ENCODE results near the gene WFS1. TPM values are rescaled to one million over a fixed set of nuclear protein-coding genes. Genes with fewer than 3 reads are reported as not detected.

Gene WFS1
- total and polyA plus RNA-seq, 2 of the 8 experiments (the other 6 are each of a cell fraction or from before 2014, with no cell fraction given) = 29.1 to 43.1 TPM

DNA sequence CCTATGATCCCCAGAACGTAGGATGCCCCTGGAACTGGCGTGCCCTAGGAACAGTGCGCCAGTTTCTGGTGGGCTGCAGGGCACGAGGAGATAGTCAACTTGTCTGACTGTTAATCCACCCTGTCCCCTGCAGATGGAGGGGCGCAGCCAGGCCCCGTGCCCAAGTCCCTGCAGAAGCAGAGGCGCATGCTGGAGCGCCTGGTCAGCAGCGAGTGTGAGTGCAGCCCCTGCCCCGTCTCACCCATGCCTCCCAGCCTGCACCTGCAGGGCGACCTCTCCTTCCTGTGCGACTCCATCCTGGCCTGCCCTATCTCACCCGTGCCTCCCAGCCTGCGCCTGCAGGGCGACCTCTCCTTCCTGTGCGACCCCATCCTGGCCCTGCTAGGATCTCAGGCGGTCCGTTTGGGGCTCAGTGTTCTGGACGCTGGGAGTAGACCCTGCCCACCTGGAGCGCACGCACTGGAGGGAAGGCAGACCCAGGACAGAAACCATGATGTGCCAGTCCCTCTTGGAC lies 22.2 kb downstream of the WFS1 start:
- no peak overlapping the region for H2BK20ac ChIP-seq (ENCODE audit: low read length)
- WGBS, 2 experiments (ENCODE audit: extremely low coverage in 1 of 2, insufficient coverage in 1 of 2, insufficient read length in 1 of 2, insufficient replicate concordance in 2 of 2, low coverage in 1 of 2, low lambda C conversion rate in 2 of 2, missing lambda C conversion rate in 1 of 2) = 76% methylated on average over 18 of the region's 21 CpGs; no CpG with 5 or more reads in 1 of the 2 experiments
- no peak overlapping the region for H4K91ac ChIP-seq (replicated peaks; ENCODE audit: insufficient read length, low read length)
- H3K9ac ChIP-seq (replicated peaks in 1 of 4; ENCODE audit: extremely low read depth in 1 of 4, low read depth in 3 of 4, low read length in 3 of 4) = no peak overlapping the region
- TF ChIP-seq SP2 (IDR thresholded peaks at IDR 0.05; ENCODE audit: low read length) (no peak), EZH2 (IDR thresholded peaks at IDR 0.05; ENCODE audit: low read depth, low read length, severe bottlenecking) (no peak), RXRA (IDR thresholded peaks at IDR 0.05; ENCODE audit: insufficient read depth, low read depth, low read length) (no peak), ZNF274 (IDR thresholded peaks at IDR 0.05; ENCODE audit: borderline replicate concordance, extremely low read depth, low read length) (no peak), KDM4A (IDR thresholded peaks at IDR 0.05; ENCODE audit: low read depth, low read length, severe bottlenecking) (no peak), YY1 (IDR thresholded peaks at IDR 0.05; ENCODE audit: low read depth, low read length) (no peak), SUZ12 (IDR thresholded peaks at IDR 0.05; ENCODE audit: low read length) (no peak), CBX5 (IDR thresholded peaks at IDR 0.05; ENCODE audit: low read depth, low read length) (no peak), SIN3A (conservative IDR thresholded peaks at IDR 0.05 in 1 of 2, IDR thresholded peaks at IDR 0.05 in 1 of 2; ENCODE audit: low read depth in 1 of 2, low read length in 2 of 2) (no peak), TBP (IDR thresholded peaks at IDR 0.05; ENCODE audit: low read depth, low read length) (no peak), TAF7 (optimal IDR thresholded peaks at IDR 0.05; ENCODE audit: borderline replicate concordance, low read depth, low read length) (no peak)
- no peak overlapping the region for H3K56ac ChIP-seq (replicated peaks; ENCODE audit: insufficient read length, low read depth, low read length)
- no peak overlapping the region for H2BK15ac ChIP-seq (ENCODE audit: low read length)
- ChIA-PET CTCF (ENCODE audit: partially characterized antibody) (interaction anchor here (1.1 to 2.6 kb wide), 3 partner anchors 17 to 41 kb away, joined by 3 to 15 read pairs (median 3); no protein-coding TSS in a partner anchor), POLR2A (ENCODE audit: partially characterized antibody) (interaction anchor here (1.1 kb wide), 1 partner anchor 10 kb away, joined by 3 read pairs; no protein-coding TSS in a partner anchor)
- H3K9me3 ChIP-seq (ENCODE audit: insufficient read depth in 2 of 2, low read depth in 1 of 2, low read length in 1 of 2) = no peaks in the 10 kb centered on the region
- FAIRE-seq = no peak
- H3K27ac ChIP-seq (ENCODE audit: low read depth, low read length) = no peak overlapping the region
- H2BK12ac ChIP-seq (ENCODE audit: low read depth, low read length) = no peak overlapping the region
- no peak overlapping the region for H2BK120ac ChIP-seq (replicated peaks; ENCODE audit: low read depth, low read length)
- no peak overlapping the region for H3K23ac ChIP-seq (ENCODE audit: insufficient read length)
- H3K79me1 ChIP-seq (ENCODE audit: low read depth, low read length) = 0 out of 2 replicates have a peak, but pooled peaks cover 3% of the 10 kb centered on the region
- H3K18ac ChIP-seq (ENCODE audit: extremely low read depth, low read length) = no peak overlapping the region
- no peak overlapping the region for H3K4me3 ChIP-seq (ENCODE audit: extremely low read depth in 1 of 4, insufficient read depth in 2 of 4, low read depth in 3 of 4, low read length in 4 of 4)
- no peak overlapping the region for H2AK5ac ChIP-seq (ENCODE audit: low read depth, low read length)
- no peak overlapping the region for H3K14ac ChIP-seq (ENCODE audit: insufficient read length)
- H2AFZ ChIP-seq (ENCODE audit: low read length) = no peak overlapping the region
- no peak overlapping the region for H3K4ac ChIP-seq (replicated peaks; ENCODE audit: insufficient read length, low read depth, low read length)
- H3K4me2 ChIP-seq (ENCODE audit: insufficient read depth in 1 of 2, low read depth in 2 of 2, low read length in 2 of 2) = no peak overlapping the region
- no peaks in the 10 kb centered on the region for H3K4me1 ChIP-seq (replicated peaks in 1 of 4; ENCODE audit: control insufficient read depth in 3 of 4, insufficient read depth in 4 of 4, low read length in 3 of 4)
- H3K23me2 ChIP-seq (ENCODE audit: low read depth, low read length) = no peaks in the 10 kb centered on the region
- no peaks in the 10 kb centered on the region for H3K79me2 ChIP-seq (ENCODE audit: control insufficient read depth in 1 of 2, insufficient read depth in 2 of 2, low read length in 2 of 2)
- DNase-seq (ENCODE audit: low read depth in 1 of 2, low spot score in 2 of 2) = no peak
- H3K36me3 ChIP-seq (ENCODE audit: control insufficient read depth in 2 of 4, insufficient read depth in 4 of 4, low read length in 3 of 4) = peaks cover 0 to 10% (median 7%) of the 10 kb centered on the region in 4 experiments; a peak in 4 of 8 replicates
- H4K20me1 ChIP-seq (replicated peaks in 1 of 2; ENCODE audit: control insufficient read depth in 1 of 2, insufficient read depth in 2 of 2, low read length in 2 of 2) = peaks cover 0 to 5% of the 10 kb centered on the region in 2 experiments
- no peak overlapping the region for H2BK5ac ChIP-seq (ENCODE audit: low read depth, low read length)
- H3K27me3 ChIP-seq (replicated peaks in 1 of 4; ENCODE audit: control insufficient read depth in 3 of 4, extremely low read depth in 1 of 4, insufficient read depth in 3 of 4, low read length in 3 of 4) = no peaks in the 10 kb centered on the region
- no peak overlapping the region for H4K8ac ChIP-seq (ENCODE audit: extremely low read depth, insufficient read depth, low read length)
- H4K5ac ChIP-seq (ENCODE audit: insufficient read length, low read depth, low read length) = no peak overlapping the region
